ENCODE data around the gene C12orf57. TPM values are rescaled to one million over a fixed set of nuclear protein-coding genes. Genes with fewer than 3 reads are reported as not detected.

Gene C12orf57
- total and polyA plus RNA-seq, 2 of the 8 experiments (the other 6 are each of a cell fraction or from before 2014, with no cell fraction given) = 174 to 993 TPM

DNA sequence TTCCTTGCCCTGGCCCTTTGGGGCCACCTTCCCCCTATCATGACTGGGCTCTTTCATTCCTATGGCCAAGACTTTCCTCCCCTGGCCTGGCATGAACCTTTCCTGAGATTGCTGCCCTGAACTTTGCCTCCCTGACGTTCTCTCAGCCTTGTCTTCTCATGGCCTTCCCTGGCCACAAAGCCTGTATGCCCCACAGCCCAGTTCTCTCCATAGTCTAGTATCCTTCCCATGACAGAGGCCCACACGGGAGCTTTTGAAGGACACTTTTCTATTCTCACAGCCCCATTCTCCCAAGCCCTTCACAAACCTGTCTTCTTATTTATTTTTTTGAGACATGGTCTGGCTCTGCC is 4.7 kb upstream of the C12orf57 start:
- Histone ChIP-seq H3K4me1 (replicated peaks in 1 of 4; ENCODE audit: control insufficient read depth in 3 of 4, insufficient read depth in 4 of 4, low read length in 3 of 4) (peaks cover 0 to 18% (median 5%) of the 10 kb centered on the region in 4 experiments; a peak in 6 of 7 replicates), H2AK5ac (ENCODE audit: low read depth, low read length) (0 out of 2 replicates have a peak overlapping the region, but pooled peaks have one; percentile 60), H3K4ac (replicated peaks; ENCODE audit: insufficient read length, low read depth, low read length) (no peak overlapping the region), H2BK20ac (ENCODE audit: low read length) (0 out of 2 replicates have a peak overlapping the region, but pooled peaks have one; percentile 3), H3K4me3 (ENCODE audit: extremely low read depth in 1 of 4, insufficient read depth in 2 of 4, low read depth in 3 of 4, low read length in 4 of 4) (no peak overlapping the region), H3K79me1 (ENCODE audit: low read depth, low read length) (peaks cover 3% of the 10 kb centered on the region; the same call in 1 of the 2 replicates), H3K9me3 (ENCODE audit: insufficient read depth in 2 of 2, low read depth in 1 of 2, low read length in 1 of 2) (no peaks in the 10 kb centered on the region), H3K36me3 (ENCODE audit: control insufficient read depth in 2 of 4, insufficient read depth in 4 of 4, low read length in 3 of 4) (peaks cover 11 to 37% (median 23%) of the 10 kb centered on the region in 4 experiments), H3K18ac (ENCODE audit: extremely low read depth, low read length) (no peak overlapping the region), H4K91ac (replicated peaks; ENCODE audit: insufficient read length, low read length) (no peak overlapping the region), H4K20me1 (replicated peaks in 1 of 2; ENCODE audit: control insufficient read depth in 1 of 2, insufficient read depth in 2 of 2, low read length in 2 of 2) (peaks cover 3 to 5% of the 10 kb centered on the region in 2 experiments), H3K9ac (replicated peaks in 1 of 4; ENCODE audit: extremely low read depth in 1 of 4, low read depth in 3 of 4, low read length in 3 of 4) (no peak overlapping the region), H2BK15ac (ENCODE audit: low read length) (no peak overlapping the region), H2BK5ac (ENCODE audit: low read depth, low read length) (0 out of 2 replicates have a peak overlapping the region, but pooled peaks have one; percentile 79), H3K56ac (replicated peaks; ENCODE audit: insufficient read length, low read depth, low read length) (no peak overlapping the region), H2AFZ (ENCODE audit: low read length) (no peak overlapping the region), H3K27ac (ENCODE audit: low read depth, low read length) (no peak overlapping the region), H3K14ac (ENCODE audit: insufficient read length) (no peak overlapping the region), H3K23me2 (ENCODE audit: low read depth, low read length) (peaks cover 6% of the 10 kb centered on the region; the same call in 1 of the 2 replicates), H2BK12ac (ENCODE audit: low read depth, low read length) (peak overlapping the region; percentile 68; the same call in 1 of the 2 replicates), H4K8ac (ENCODE audit: extremely low read depth, insufficient read depth, low read length) (peak overlapping the region; percentile 62), H4K5ac (ENCODE audit: insufficient read length, low read depth, low read length) (no peak overlapping the region), H3K79me2 (ENCODE audit: control insufficient read depth in 1 of 2, insufficient read depth in 2 of 2, low read length in 2 of 2) (no peaks in the 10 kb centered on the region), H3K27me3 (replicated peaks in 1 of 4; ENCODE audit: control insufficient read depth in 3 of 4, extremely low read depth in 1 of 4, insufficient read depth in 3 of 4, low read length in 3 of 4) (no peaks in the 10 kb centered on the region), H3K23ac (ENCODE audit: insufficient read length) (no peak overlapping the region), H3K4me2 (ENCODE audit: insufficient read depth in 1 of 2, low read depth in 2 of 2, low read length in 2 of 2) (no peak overlapping the region; a peak in 1 of 4 replicates), H2BK120ac (replicated peaks; ENCODE audit: low read depth, low read length) (no peak overlapping the region)
- 84% methylated on average over 2 of the region's 2 CpGs; no CpG with 5 or more reads in 1 of the 2 experiments for WGBS, 2 experiments (ENCODE audit: extremely low coverage in 1 of 2, insufficient coverage in 1 of 2, insufficient read length in 1 of 2, insufficient replicate concordance in 2 of 2, low coverage in 1 of 2, low lambda C conversion rate in 2 of 2, missing lambda C conversion rate in 1 of 2)
- ChIA-PET CTCF (ENCODE audit: partially characterized antibody) (interaction anchor here (0.8 to 20.2 kb wide), 10 partner anchors 14 to 1139 kb away, joined by 3 to 253 read pairs (median 6); partner anchors contain the start of genes ATN1, EMG1, LPCAT3 and PHB2), POLR2A (ENCODE audit: partially characterized antibody) (interaction anchor here (0.8 to 44.0 kb wide), 9 partner anchors 3 to 405 kb away, joined by 3 to 1596 read pairs (median 3); partner anchors contain the start of genes ATN1, C12orf57, EMG1 and ENO2)
- TF ChIP-seq POLR2A (IDR thresholded peaks at IDR 0.05; ENCODE audit: control extremely low read depth in 1 of 2, low read depth in 2 of 2, low read length in 2 of 2) (0 out of 3 replicates have a peak, but pooled peaks of 1 of the 2 experiments have one; percentile 4), SP2 (IDR thresholded peaks at IDR 0.05; ENCODE audit: low read length) (no peak)
- FAIRE-seq (no peak), DNase-seq (ENCODE audit: low read depth in 1 of 2, low spot score in 2 of 2) (no peak)

All from H1 (cell line).